RWPE1 (cell line): Measurements from ENCODE around the gene DAND5.
"Not testable (repeated sequence)": the region's sequence is repeated elsewhere in the genome, so short reads cannot be mapped to it uniquely, and the experiment has no call there.

ENCODE experiments used
- CTCF ChIA-PET: fragments of 350-600 bp; sonication (Branson Sonifier 250); formaldehyde crosslinking; extraction: SDS; loops from one replicate; lab custom pipeline; 2021; lab: Yijun Ruan, JAX
- POLR2A ChIA-PET: fragments of 400-600 bp; formaldehyde crosslinking; extraction: SDS; loops from one replicate; lab custom pipeline; 2020; ENCODE audit warnings: antibody characterized with exemption; ENCODE audit not compliant: low non-redundant PET; lab: Yijun Ruan, JAX
- DNase-seq: peaks from one replicate; pipeline ENCODE4 v3.0.0; 2012; ENCODE audit warnings: low spot score
- H3K27ac ChIP-seq: fragments of 450-650 bp; 2 replicates; pipeline ENCODE4 v1.5.1; 2017
- CTCF ChIP-seq: fragments of 450-650 bp; conservative IDR thresholded peaks from 2 replicates; pipeline ENCODE4 v1.5.1; 2017; ENCODE audit warnings: low read depth, mild to moderate bottlenecking

The DAND5 gene

GRCh38 chr19:12948612-12949362 lies 20.6 kb upstream of the DAND5 start:
- CTCF ChIA-PET: no interaction called here
- POLR2A ChIA-PET: no interaction called here
- no peak for DNase-seq
- TF ChIP-seq CTCF: no peak
- H3K27ac ChIP-seq: peak overlapping the region; percentile 80

GRCh38 chr19:12949363-12950283 lies 19.8 kb upstream of the DAND5 start:
- POLR2A ChIA-PET: no interaction called here
- DNase-seq: no peak
- peak overlapping the region; percentile 80 for H3K27ac ChIP-seq
- no peak for TF ChIP-seq CTCF
- CTCF ChIA-PET: no interaction called here

- POLR2A ChIA-PET, DNase-seq: not testable (repeated sequence)
- H3K27ac ChIP-seq: peak overlapping the region; percentile 80
- CTCF ChIA-PET: interaction anchor here (1.5 kb wide), 1 partner anchor 13 kb away, joined by 6 read pairs; no protein-coding TSS in a partner anchor
Observed at GRCh38 chr19:12952050-12952449, 17.3 kb upstream of the DAND5 start.

GRCh38 chr19:12952488-12953137 lies 16.8 kb upstream of the DAND5 start:
- no peak for TF ChIP-seq CTCF
- peak overlapping the region; percentile 80 for H3K27ac ChIP-seq
- ChIA-PET CTCF (interaction anchor here (0.6 to 1.5 kb wide), 2 partner anchors 12 to 13 kb away, joined by 5 to 6 read pairs; no protein-coding TSS in a partner anchor), POLR2A (interaction anchor here (0.9 kb wide), 1 partner anchor 15 kb away, joined by 3 read pairs; no protein-coding TSS in a partner anchor)
- DNase-seq: no peak

GRCh38 chr19:12953138-12953798 lies 16.1 kb upstream of the DAND5 start:
- peak overlapping the region; percentile 80 for H3K27ac ChIP-seq
- TF ChIP-seq CTCF: no peak
- no peak for DNase-seq
- POLR2A ChIA-PET: interaction anchor here (0.9 kb wide), 1 partner anchor 15 kb away, joined by 3 read pairs; no protein-coding TSS in a partner anchor
- CTCF ChIA-PET: interaction anchor here (0.6 to 1.7 kb wide), 3 partner anchors 11 to 12 kb away, joined by 5 to 16 read pairs (median 6); no protein-coding TSS in a partner anchor

- ChIA-PET CTCF (interaction anchor here (1.7 kb wide), 1 partner anchor 11 kb away, joined by 16 read pairs; no protein-coding TSS in a partner anchor), POLR2A (no interaction called here)
- peak overlapping the region; percentile 80 for H3K27ac ChIP-seq
- no peak for DNase-seq
- TF ChIP-seq CTCF: no peak
Observed at GRCh38 chr19:12953799-12954611, 15.4 kb upstream of the DAND5 start.
